ENCODE measurements around the gene MAPK10. TPM values are rescaled to one million over a fixed set of nuclear protein-coding genes. Genes with fewer than 3 reads are reported as not detected.

Gene MAPK10
- total and polyA plus RNA-seq, 4 donors = 3.3 to 109 (median 24.5) TPM

DNA sequence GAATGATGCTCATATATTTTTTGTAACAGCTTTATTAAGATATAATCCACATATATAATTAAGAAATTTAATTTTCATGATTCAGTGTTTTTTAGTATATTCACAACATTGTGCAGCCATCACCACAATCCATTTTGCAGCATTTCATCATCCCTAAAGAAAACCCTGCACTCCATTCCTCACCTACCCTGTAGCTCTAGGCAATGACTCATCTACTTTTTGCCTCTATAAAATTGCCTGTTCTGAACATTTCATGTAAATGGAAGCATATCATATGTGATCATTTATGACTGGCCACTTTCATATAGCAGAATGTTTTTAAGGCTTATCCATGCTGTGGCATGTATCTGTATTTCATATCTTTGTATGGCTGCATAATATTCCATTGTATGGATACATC is 339.9 kb downstream of the MAPK10 start:
- Histone ChIP-seq H3K27ac (ENCODE audit: low read depth in 1 of 2, low read length in 1 of 2) (no peak overlapping the region), H3K4me3 (no peak overlapping the region), H3K9me3 (ENCODE audit: control insufficient read depth in 4 of 4, insufficient read depth in 3 of 4, low read length in 3 of 4) (no peaks in the 10 kb centered on the region), H3K4me1 (ENCODE audit: control insufficient read depth in 5 of 5, insufficient read depth in 5 of 5, low read length in 5 of 5) (no peaks in the 10 kb centered on the region), H3K9ac (ENCODE audit: insufficient read depth in 1 of 2, low read length in 2 of 2) (no peak overlapping the region), H3K36me3 (ENCODE audit: control insufficient read depth in 4 of 4, insufficient read depth in 4 of 4, low read length in 4 of 4) (peaks cover 0 to 3% (median 0%) of the 10 kb centered on the region in 4 donors), H3K27me3 (ENCODE audit: control insufficient read depth in 3 of 3, insufficient read depth in 3 of 3, low read length in 2 of 3) (no peaks in the 10 kb centered on the region)
- TF ChIP-seq, protein P1, sequence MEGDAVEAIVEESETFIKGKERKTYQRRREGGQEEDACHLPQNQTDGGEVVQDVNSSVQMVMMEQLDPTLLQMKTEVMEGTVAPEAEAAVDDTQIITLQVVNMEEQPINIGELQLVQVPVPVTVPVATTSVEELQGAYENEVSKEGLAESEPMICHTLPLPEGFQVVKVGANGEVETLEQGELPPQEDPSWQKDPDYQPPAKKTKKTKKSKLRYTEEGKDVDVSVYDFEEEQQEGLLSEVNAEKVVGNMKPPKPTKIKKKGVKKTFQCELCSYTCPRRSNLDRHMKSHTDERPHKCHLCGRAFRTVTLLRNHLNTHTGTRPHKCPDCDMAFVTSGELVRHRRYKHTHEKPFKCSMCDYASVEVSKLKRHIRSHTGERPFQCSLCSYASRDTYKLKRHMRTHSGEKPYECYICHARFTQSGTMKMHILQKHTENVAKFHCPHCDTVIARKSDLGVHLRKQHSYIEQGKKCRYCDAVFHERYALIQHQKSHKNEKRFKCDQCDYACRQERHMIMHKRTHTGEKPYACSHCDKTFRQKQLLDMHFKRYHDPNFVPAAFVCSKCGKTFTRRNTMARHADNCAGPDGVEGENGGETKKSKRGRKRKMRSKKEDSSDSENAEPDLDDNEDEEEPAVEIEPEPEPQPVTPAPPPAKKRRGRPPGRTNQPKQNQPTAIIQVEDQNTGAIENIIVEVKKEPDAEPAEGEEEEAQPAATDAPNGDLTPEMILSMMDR (IDR thresholded peaks at IDR 0.05; ENCODE audit: control extremely low read depth, extremely low read depth) = no peak
- ATAC-seq (ENCODE audit: insufficient read depth, low FRiP score) (no peak), DNase-seq (no peak)

DNA sequence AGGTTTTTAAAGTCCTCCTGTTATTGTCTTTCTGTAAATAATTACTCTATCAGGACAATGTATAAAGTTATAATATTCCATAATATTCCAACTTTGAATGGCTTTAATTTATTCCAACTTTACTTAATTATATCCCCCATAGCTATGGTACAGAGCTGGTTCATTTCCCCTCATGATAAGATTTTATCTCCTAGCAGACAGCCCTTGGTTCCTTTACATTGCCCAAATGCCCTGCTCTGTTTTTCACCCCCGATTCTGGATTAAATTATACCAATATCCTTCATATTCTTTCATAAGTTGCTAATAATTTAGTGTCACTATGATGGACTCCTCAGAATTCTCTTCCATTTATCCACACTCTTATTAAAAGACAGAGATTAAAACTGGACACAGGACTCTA is 340.5 kb downstream of the MAPK10 start:
- Histone ChIP-seq H3K9me3 (ENCODE audit: control insufficient read depth in 4 of 4, insufficient read depth in 3 of 4, low read length in 3 of 4) (no peaks in the 10 kb centered on the region), H3K4me3 (no peak overlapping the region), H3K4me1 (ENCODE audit: control insufficient read depth in 5 of 5, insufficient read depth in 5 of 5, low read length in 5 of 5) (peaks cover 0 to 4% (median 0%) of the 10 kb centered on the region in 5 donors), H3K9ac (ENCODE audit: insufficient read depth in 1 of 2, low read length in 2 of 2) (no peak overlapping the region), H3K27ac (ENCODE audit: low read depth in 1 of 2, low read length in 1 of 2) (no peak overlapping the region), H3K36me3 (ENCODE audit: control insufficient read depth in 4 of 4, insufficient read depth in 4 of 4, low read length in 4 of 4) (peaks cover 0 to 3% (median 0%) of the 10 kb centered on the region in 4 donors), H3K27me3 (ENCODE audit: control insufficient read depth in 3 of 3, insufficient read depth in 3 of 3, low read length in 2 of 3) (no peaks in the 10 kb centered on the region)
- ATAC-seq (ENCODE audit: insufficient read depth, low FRiP score) (no peak), DNase-seq (no peak)
- 73 to 78% methylated on average over 1 of the region's 1 CpG for WGBS, 2 donors
- TF ChIP-seq, protein P1 (IDR thresholded peaks at IDR 0.05; ENCODE audit: control extremely low read depth, extremely low read depth) = no peak

DNA sequence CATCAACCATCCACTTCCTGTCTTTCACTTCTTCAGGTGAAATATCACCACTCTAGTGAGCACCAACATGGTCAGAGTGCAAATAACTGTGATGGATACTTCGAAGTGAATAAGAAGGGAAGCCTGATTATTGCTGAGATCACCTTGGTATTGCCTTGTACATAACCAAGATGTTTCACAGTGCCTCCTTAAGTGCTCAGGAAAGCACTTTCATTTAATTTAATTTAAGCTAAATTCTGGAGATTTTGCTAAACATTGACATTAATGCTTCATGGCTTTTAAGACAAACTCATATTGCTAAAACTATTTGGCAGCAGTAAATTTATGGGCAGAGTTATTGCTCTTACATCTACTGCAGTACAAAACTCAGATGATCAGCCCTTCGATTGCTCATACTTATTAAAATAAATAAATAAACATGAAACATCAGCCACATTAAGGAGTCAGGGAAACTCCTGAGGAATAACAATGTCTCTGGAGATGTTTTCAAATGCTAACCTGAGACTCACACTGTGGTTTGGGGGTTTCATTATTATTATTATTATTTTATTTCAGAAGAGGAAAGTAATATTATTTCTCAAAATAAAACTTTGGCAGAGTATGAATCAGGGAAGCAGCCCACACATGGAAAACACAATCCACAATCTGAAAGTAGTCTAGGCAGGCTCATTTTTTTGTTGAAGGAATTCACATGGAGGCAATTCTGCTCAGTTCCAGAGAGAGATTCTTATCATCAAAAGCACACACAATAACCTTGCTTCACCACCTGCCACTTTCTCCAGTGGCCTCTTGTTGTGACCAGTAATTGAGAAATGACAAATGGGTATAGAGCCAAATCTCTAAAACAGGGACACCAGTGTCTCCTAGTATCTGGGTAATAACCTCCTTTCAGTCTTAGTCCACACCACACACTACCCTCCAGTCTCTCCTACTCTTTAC is 344.2 kb downstream of the MAPK10 start:
- TF ChIP-seq, protein P1 (IDR thresholded peaks at IDR 0.05; ENCODE audit: control extremely low read depth, extremely low read depth) = no peak
- ATAC-seq (ENCODE audit: insufficient read depth, low FRiP score) (no peak), DNase-seq (no peak)

More for the DNA sequence above, 344.2 kb downstream of the MAPK10 start:
- WGBS, 2 donors = 79 to 81% methylated on average over 2 of the region's 2 CpGs
- H3K4me1 ChIP-seq (ENCODE audit: control insufficient read depth in 5 of 5, insufficient read depth in 5 of 5, low read length in 5 of 5) = peaks cover 0 to 12% (median 0%) of the 10 kb centered on the region in 5 donors
- H3K36me3 ChIP-seq (ENCODE audit: control insufficient read depth in 4 of 4, insufficient read depth in 4 of 4, low read length in 4 of 4) = peaks cover 0 to 3% (median 0%) of the 10 kb centered on the region in 4 donors
- H3K27ac ChIP-seq (ENCODE audit: low read depth in 1 of 2, low read length in 1 of 2) = no peak overlapping the region
- no peak overlapping the region for H3K4me3 ChIP-seq
- no peaks in the 10 kb centered on the region for H3K27me3 ChIP-seq (ENCODE audit: control insufficient read depth in 3 of 3, insufficient read depth in 3 of 3, low read length in 2 of 3)
- H3K9ac ChIP-seq (ENCODE audit: insufficient read depth in 1 of 2, low read length in 2 of 2) = no peak overlapping the region
- no peaks in the 10 kb centered on the region for H3K9me3 ChIP-seq (ENCODE audit: control insufficient read depth in 4 of 4, insufficient read depth in 3 of 4, low read length in 3 of 4)
